ENCODE results near the gene RALB.
"Not testable (repeated sequence)": the region's sequence is repeated elsewhere in the genome, so short reads cannot be mapped to it uniquely, and the experiment has no call there.

Gene RALB

GRCh38 chr2:120224735-120225548, 27.7 kb upstream of the RALB start:
- DNase-seq, result no peak

DNA sequence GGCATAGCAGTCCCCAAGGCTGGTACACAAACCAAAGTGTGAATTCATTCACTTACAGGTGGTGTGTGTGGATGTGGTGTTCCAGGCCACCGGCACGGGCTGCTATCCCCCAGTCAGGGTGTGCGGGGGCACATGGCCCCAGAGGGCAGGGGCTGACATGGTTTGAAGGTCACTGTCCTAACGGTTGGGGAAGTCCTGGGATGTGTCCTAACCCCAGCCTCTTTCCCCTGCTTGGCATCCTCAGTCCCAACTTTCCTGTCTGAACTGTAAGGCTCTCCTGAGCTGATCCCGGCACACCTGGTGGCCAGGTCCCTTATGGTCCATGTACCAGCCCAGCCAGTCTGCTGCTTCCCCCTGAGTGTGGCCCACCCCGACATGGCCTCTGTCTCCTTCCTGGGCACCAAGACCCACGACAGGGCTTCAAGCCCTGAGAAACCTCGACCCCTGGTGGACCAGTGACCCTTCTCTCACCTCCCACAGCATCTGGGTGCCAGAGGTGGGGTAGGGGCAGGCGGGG, 27.0 kb upstream of the RALB start:
- no peak for DNase-seq

DNA sequence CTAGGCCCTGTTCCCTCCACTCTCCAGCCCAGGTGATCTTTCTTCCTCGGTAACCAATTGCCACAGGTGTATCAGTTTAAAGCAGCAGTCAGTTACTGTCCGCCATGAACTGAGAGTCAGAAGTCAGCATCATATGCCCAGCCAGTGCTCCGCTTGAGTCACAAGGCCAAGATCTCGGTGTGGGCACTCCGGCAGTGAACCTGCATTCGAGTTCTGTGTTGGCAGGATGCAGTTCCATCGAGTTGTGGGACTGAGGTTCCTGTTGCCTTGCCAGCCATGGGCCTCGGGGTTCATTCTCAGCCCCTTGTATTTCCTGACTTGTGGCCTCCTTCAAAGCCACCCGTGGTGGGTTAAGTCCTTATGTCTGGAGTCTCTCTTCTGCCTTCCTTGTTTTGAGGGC, 26.3 kb upstream of the RALB start:
- DNase-seq, result no peak

DNA sequence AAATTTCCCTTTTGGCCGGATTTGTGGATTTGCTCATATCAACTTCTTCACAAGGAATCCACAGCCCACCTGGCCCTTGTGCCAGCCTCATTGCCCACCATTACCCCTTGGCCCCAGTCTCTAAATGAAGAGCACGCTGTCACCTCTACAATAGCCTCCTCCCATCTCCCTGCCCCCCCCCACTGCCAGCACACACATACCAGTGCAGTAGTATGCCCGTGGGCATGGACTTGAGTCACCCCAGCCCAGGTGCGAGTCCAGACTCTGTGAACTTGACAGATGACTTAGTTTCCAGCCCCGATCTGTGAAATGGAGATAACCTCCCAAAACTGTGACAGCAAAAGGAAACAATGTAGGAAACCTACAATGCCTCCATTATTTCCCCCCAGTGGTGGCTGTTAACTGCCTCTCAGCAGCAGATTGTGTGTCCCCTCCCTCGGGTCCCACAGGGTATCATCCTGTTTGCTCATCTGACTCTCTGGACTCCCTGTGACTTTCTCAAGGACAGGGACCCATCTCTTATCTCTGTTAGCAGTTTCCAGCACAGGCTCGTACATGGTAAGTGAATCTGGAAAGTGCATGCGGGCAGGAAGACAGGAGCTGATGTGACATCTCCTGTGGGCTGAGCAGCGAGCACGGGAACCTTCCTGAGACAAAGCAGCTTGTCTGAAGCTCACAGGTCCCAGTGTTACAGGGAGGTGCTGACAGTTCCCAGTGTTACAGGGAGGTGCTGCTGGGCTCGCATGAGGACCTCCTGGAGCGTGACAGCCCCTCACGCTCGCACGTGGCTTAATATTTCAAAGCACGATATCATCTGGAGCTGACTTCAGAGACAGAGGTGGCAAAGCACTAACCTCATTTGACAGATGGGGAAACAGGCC, 25.3 kb upstream of the RALB start:
- DNase-seq, result no peak

- no peak for DNase-seq
These were observed 24.1 kb upstream of the RALB start for GRCh38 chr2:120228503-120228902.

DNA sequence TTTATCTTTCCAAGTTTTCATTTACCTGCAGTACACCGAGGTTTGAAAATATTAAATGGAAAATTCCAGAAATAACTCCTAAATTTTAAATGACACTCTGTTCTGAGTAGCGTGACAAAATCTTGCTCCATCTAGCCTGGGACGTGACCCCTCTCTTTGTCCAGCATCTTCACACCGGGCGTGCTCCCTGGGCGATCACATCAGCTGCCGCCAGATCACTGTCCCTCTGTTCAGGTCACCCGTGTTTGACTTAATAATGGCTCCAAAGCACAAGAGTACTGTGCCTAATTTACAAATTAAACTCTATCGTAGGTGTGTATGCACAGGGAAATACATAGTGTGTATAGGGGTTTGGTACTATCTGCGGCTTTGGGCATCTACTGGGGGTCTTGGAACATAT, 23.3 kb upstream of the RALB start:
- DNase-seq, result no peak

GRCh38 chr2:120230515-120231471, 21.9 kb upstream of the RALB start:
- DNase-seq, result peak in 1 of 3 donors; percentile 39

GRCh38 chr2:120231564-120231973, 21.1 kb upstream of the RALB start:
- DNase-seq, result no peak

- DNase-seq, result peak; percentile 69 to 92 (median 78)
These were observed 20.5 kb upstream of the RALB start for GRCh38 chr2:120231974-120232635.

DNA sequence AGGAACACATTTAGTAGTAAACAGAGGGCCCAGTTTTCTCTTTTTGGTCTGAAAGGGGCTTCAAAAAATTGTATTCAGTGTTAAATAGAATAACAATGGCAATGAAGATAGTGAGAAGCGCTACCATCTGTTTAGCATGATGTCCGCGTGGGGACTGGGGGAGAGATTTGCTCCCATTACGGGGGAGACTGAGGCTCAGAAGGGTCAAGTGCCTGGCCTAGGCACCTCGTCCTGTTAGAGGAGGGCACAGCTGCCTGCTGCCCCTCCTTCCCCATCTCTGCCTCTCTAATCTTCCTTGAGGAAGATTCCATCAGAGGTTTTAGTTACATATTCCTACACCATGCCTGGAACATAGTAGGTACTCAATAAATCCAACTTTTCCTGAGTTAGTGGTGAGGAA, 19.4 kb upstream of the RALB start:
- no peak for DNase-seq

DNA sequence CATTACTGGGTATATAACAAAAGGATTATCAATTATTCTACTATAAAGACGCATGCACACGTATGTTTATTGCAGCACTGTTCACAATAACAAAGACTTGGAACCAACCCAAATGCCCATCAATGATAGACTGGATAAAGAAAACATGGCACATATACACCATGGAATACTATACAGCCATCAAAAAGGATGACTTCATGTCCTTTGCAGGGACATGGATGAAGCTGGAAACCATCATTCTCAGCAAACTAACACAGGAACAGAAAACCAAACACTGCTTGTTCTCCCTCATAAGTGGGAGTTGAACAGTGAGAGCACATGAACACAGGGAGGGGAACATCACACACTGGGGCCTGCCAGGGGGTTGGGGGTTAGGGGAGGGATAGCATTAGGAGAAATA, 17.5 kb upstream of the RALB start:
- DNase-seq, result not testable (repeated sequence)

DNA sequence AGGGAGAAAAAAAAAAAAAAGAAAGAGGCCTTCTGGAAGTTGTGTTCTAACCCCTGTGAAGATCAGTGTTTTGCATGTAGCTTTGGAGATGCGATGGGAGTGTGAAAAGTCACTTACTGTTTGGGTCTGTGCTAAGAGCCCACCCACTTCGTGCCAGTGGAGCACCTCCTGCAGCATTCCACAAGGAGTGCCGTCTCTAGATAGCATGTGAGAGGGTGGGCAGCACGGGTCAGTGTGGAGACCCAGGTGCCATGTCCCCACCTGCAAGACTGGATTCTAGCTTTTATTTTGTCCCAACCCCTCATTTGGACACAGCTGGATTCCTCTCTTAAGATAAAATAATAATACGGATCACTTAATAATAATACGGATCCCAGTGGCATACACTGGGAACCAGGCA, 17.0 kb upstream of the RALB start:
- DNase-seq, result no peak

DNA sequence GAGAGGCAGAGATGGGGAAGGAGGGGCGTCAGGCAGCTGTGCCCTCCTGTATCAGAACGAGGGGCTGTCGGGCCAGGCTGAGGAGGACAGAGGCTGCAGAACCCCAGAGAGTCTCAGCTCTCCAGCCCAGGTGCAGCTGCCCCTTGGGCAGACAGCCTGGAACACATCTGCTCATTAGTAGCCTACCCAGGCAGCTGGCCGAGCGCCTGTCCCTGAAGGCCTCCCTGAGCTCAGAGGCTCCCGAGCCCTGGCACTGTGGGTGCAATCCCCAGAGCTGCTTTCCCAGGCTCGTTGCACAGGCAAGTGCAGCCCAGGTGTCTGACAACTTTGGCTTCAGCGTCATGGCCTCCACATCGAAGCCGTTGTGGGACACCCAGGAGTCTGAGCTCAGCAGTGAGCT, 16.3 kb upstream of the RALB start:
- DNase-seq, result no peak

- no peak for DNase-seq
These were observed 15.9 kb upstream of the RALB start for GRCh38 chr2:120236791-120237190.

DNA sequence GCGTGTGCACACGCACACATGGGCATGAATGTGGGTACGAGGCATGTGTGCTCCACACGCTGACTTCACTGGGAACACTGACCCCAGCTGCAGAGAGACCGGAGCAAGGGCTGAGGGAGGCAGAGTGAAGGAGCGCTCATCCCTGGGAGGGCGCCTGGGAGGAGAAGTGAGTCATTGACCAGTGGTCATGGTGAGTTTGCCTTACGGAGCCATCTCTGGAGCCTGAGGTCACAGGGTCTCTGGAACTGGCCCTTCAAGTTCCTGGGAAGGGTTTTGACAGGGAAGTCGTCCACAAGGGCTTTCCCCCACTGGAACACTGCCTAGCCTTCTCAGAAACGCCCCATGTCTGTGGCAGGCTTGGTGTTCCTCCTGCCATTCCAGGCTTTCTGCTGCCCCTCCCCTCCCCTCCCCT, 15.2 kb upstream of the RALB start:
- DNase-seq, result peak; percentile 70 to 88 (median 84)

- peak; percentile 59 to 80 (median 69) for DNase-seq
These were observed 13.7 kb upstream of the RALB start for GRCh38 chr2:120238728-120239487.

- DNase-seq, result peak in 2 of 3 donors; percentile 36 to 54
These were observed 13.0 kb upstream of the RALB start for GRCh38 chr2:120239488-120240287.

DNA sequence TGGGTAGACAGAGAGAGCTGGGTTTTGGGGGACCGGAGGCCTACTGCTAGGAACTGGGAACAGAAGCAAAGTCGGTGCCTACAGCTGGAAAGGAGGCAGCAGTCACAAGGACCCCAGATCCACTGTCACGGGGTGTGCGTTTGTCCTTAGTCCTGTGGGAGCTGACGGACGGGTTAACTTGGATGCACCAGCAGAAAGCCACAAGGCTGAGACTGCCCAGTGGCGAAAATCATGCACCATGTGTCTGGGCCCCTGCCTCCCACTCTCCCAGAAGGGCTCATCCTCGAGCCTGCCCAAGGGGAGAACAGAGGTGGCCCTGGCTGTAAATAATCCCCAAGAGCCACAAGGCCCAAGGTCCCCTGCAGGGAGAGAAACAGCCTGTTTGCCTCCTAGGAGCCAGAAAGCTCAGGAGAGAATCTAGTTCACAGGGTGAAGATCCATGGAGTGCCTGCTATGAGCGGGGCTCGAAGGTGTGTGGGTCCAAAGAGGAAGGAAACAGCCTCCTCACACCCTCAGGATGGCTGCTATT, 11.7 kb upstream of the RALB start:
- no peak for DNase-seq

- DNase-seq, result peak; percentile 56 to 66 (median 58)
These were observed 11.0 kb upstream of the RALB start for GRCh38 chr2:120241684-120242083.

- DNase-seq, result peak; percentile 73 to 78 (median 74)
These were observed 9.4 kb upstream of the RALB start for GRCh38 chr2:120243211-120243610.

All from suppressor macrophage treated with lipopolysaccharide for 1 hour (primary cell).